Ovary (tissue), 3 donors: ENCODE measurements around the gene ANKRD60.

Source experiments
- CTCF ChIP-seq, 3 donors: fragments of 450-650 bp in 2 of 3; fragments of 200-600 bp in 1 of 3; IDR thresholded peaks; one replicate each; pipeline versions ENCODE4 v1.5.1 to v1.8.0; 2016 to 2022; ENCODE audit warnings: antibody characterized with exemption in 3 of 3, mild to moderate bottlenecking in 1 of 3
- POLR2A ChIP-seq: fragments of 450-650 bp; IDR thresholded peaks from one replicate; pipeline ENCODE4 v1.6.1; 2017; ENCODE audit warnings: antibody characterized with exemption, mild to moderate bottlenecking, moderate library complexity
- donor health status: DM: no; HTN: no; CAD: no.

GRCh38 chr20:58268421-58268821, 40.0 kb upstream of the ANKRD60 start:
- TF ChIP-seq POLR2A (no peak), CTCF (IDR thresholded peaks at IDR 0.05) (no peak)
